H1 (cell line): ENCODE data around the gene SLK. TPM values are rescaled to one million over a fixed set of nuclear protein-coding genes. Genes with fewer than 3 reads are reported as not detected.

Experiments
- CTCF ChIA-PET: fragments of 300-600 bp; sonication (Branson Sonifier 250); formaldehyde crosslinking; loops from one replicate; lab custom pipeline; 2021; ENCODE audit not compliant: partially characterized antibody; lab: Charles Lee
- POLR2A ChIA-PET: fragments of 300-600 bp; sonication (Branson Sonifier 250); formaldehyde crosslinking; loops from one replicate; lab custom pipeline; 2021; ENCODE audit warnings: inconsistent platforms; ENCODE audit not compliant: partially characterized antibody; lab: Charles Lee
- DNase-seq, 2 experiments: peaks; one replicate each; pipeline versions ENCODE4 v3.0.0 to v3.0.0-alpha.2; 2010 to 2022; ENCODE audit warnings: low spot score in 2 of 2, low read depth in 1 of 2, mixed read lengths in 1 of 2
- FAIRE-seq: peaks from 2 replicates; lab custom pipeline; 2011; peaks lifted over from hg19 to GRCh38; lab: Jason Lieb, UNC
- H2AFZ ChIP-seq: 2 replicates; pipeline ENCODE4 v1.8.1; 2012; ENCODE audit warnings: low read length, inconsistent platforms
- H2AK5ac ChIP-seq: 2 replicates; pipeline ENCODE4 v1.6.1; 2013; ENCODE audit warnings: low read depth, low read length
- H2BK120ac ChIP-seq: replicated peaks from 2 replicates; pipeline ENCODE3; 2013; ENCODE audit warnings: low read depth, low read length, inconsistent platforms
- H2BK12ac ChIP-seq: 2 replicates; pipeline ENCODE4 v1.6.1; 2013; ENCODE audit warnings: low read depth, low read length
- H2BK15ac ChIP-seq: 2 replicates; pipeline ENCODE4 v1.6.1; 2013; ENCODE audit warnings: low read length
- H2BK20ac ChIP-seq: 2 replicates; pipeline ENCODE4 v1.6.1; 2013; ENCODE audit warnings: low read length
- H2BK5ac ChIP-seq: 2 replicates; pipeline ENCODE4 v1.6.1; 2013; ENCODE audit warnings: low read depth, low read length
- H3K14ac ChIP-seq: 2 replicates; pipeline ENCODE4 v1.6.1; 2013; ENCODE audit warnings: inconsistent platforms; ENCODE audit not compliant: insufficient read length
- H3K18ac ChIP-seq: 2 replicates; pipeline ENCODE4 v1.6.1; 2013; ENCODE audit warnings: low read length; ENCODE audit errors: extremely low read depth
- H3K23ac ChIP-seq: 2 replicates; pipeline ENCODE4 v1.6.1; 2013; ENCODE audit warnings: inconsistent platforms; ENCODE audit not compliant: insufficient read length
- H3K23me2 ChIP-seq: 2 replicates; pipeline ENCODE4 v1.6.1; 2013; ENCODE audit warnings: low read depth, low read length
- H3K27ac ChIP-seq: 2 replicates; pipeline ENCODE4 v1.6.1; 2011; ENCODE audit warnings: low read depth, low read length, inconsistent platforms
- H3K27me3 ChIP-seq, 4 experiments: replicated peaks in 1 of 4; 1 replicate in 1 of 4; 2 replicates in 3 of 4; pipeline versions ENCODE4 v1.6.1 to v1.8.1; 2011 to 2013; ENCODE audit warnings: low read length in 3 of 4, mild to moderate bottlenecking in 3 of 4, inconsistent platforms in 2 of 4, mixed read lengths in 2 of 4, moderate library complexity in 1 of 4; ENCODE audit not compliant: control insufficient read depth in 3 of 4, insufficient read depth in 3 of 4; ENCODE audit errors: extremely low read depth in 1 of 4
- H3K36me3 ChIP-seq, 4 experiments: 2 replicates each; pipeline versions ENCODE4 v1.6.1 to v1.8.1; 2011 to 2013; ENCODE audit warnings: mild to moderate bottlenecking in 4 of 4, low read length in 3 of 4, moderate library complexity in 2 of 4, control low read depth in 1 of 4, inconsistent platforms in 1 of 4; ENCODE audit not compliant: insufficient read depth in 4 of 4, control insufficient read depth in 2 of 4
- H3K4ac ChIP-seq: replicated peaks from 2 replicates; pipeline ENCODE3; 2013; ENCODE audit warnings: low read length, low read depth, mixed read lengths, inconsistent platforms; ENCODE audit not compliant: insufficient read length
- H3K4me1 ChIP-seq, 4 experiments: replicated peaks in 1 of 4; 1 replicate in 1 of 4; 2 replicates in 3 of 4; pipeline versions ENCODE4 v1.6.1 to v1.8.1; 2011 to 2013; ENCODE audit warnings: low read length in 3 of 4, inconsistent platforms in 2 of 4, mixed read lengths in 1 of 4; ENCODE audit not compliant: insufficient read depth in 4 of 4, control insufficient read depth in 3 of 4
- H3K4me2 ChIP-seq, 2 experiments: 2 replicates each; pipeline versions ENCODE4 v1.6.1 to v1.8.1; 2011 to 2013; ENCODE audit warnings: low read depth in 2 of 2, low read length in 2 of 2, control low read depth in 1 of 2, inconsistent platforms in 1 of 2, mild to moderate bottlenecking in 1 of 2; ENCODE audit not compliant: insufficient read depth in 1 of 2
- H3K4me3 ChIP-seq, 4 experiments: fragments of 200-600, 300-600 bp in 1 of 4; sonication (generic), shearing (Covaris generic), sonication (Bioruptor Twin) in 1 of 4; 2 replicates each; pipeline versions ENCODE4 v1.5.1 to v1.8.1; 2011 to 2016; ENCODE audit warnings: low read length in 4 of 4, low read depth in 3 of 4, control low read depth in 2 of 4, inconsistent platforms in 2 of 4, mild to moderate bottlenecking in 2 of 4, mixed read lengths in 1 of 4, moderate library complexity in 1 of 4; ENCODE audit not compliant: insufficient read depth in 2 of 4; ENCODE audit errors: extremely low read depth in 1 of 4
- H3K56ac ChIP-seq: replicated peaks from 2 replicates; pipeline ENCODE3; 2013; ENCODE audit warnings: low read depth, mild to moderate bottlenecking, mixed read lengths, low read length, inconsistent platforms; ENCODE audit not compliant: insufficient read length
- H3K79me1 ChIP-seq: 2 replicates; pipeline ENCODE4 v1.6.1; 2013; ENCODE audit warnings: low read depth, low read length, control low read depth
- H3K79me2 ChIP-seq, 2 experiments: 2 replicates each; pipeline versions ENCODE4 v1.6.1 to v1.8.1; 2012 to 2013; ENCODE audit warnings: low read length in 2 of 2, mild to moderate bottlenecking in 2 of 2, inconsistent platforms in 1 of 2; ENCODE audit not compliant: insufficient read depth in 2 of 2, control insufficient read depth in 1 of 2
- H3K9ac ChIP-seq, 4 experiments: replicated peaks in 1 of 4; 1 replicate in 1 of 4; 2 replicates in 3 of 4; pipeline versions ENCODE4 v1.6.1 to v1.8.1; 2011 to 2013; ENCODE audit warnings: low read depth in 3 of 4, low read length in 3 of 4, control low read depth in 2 of 4, mild to moderate bottlenecking in 2 of 4, moderate library complexity in 2 of 4, inconsistent platforms in 1 of 4; ENCODE audit errors: extremely low read depth in 1 of 4
- H3K9me3 ChIP-seq, 2 experiments: 2 replicates each; pipeline versions ENCODE4 v1.6.1 to v1.8.1; 2012 to 2013; ENCODE audit warnings: mild to moderate bottlenecking in 2 of 2, moderate library complexity in 2 of 2, control low read depth in 1 of 2, inconsistent platforms in 1 of 2, low read depth in 1 of 2, low read length in 1 of 2, mixed read lengths in 1 of 2; ENCODE audit not compliant: insufficient read depth in 2 of 2
- H4K20me1 ChIP-seq, 2 experiments: replicated peaks in 1 of 2; 2 replicates each; pipeline versions ENCODE3 to v1.8.1; 2011 to 2013; ENCODE audit warnings: inconsistent platforms in 2 of 2, low read length in 2 of 2, mild to moderate bottlenecking in 1 of 2; ENCODE audit not compliant: insufficient read depth in 2 of 2, control insufficient read depth in 1 of 2
- H4K5ac ChIP-seq: 2 replicates; pipeline ENCODE4 v1.6.1; 2013; ENCODE audit warnings: low read length, low read depth, mixed read lengths, inconsistent platforms; ENCODE audit not compliant: insufficient read length
- H4K8ac ChIP-seq: 2 replicates; pipeline ENCODE4 v1.8.0; 2013; ENCODE audit warnings: mild to moderate bottlenecking, moderate library complexity, low read length, inconsistent platforms; ENCODE audit not compliant: insufficient read depth; ENCODE audit errors: extremely low read depth
- H4K91ac ChIP-seq: replicated peaks from 2 replicates; pipeline ENCODE3; 2013; ENCODE audit warnings: low read length, mixed read lengths, inconsistent platforms; ENCODE audit not compliant: insufficient read length
- BCL11A ChIP-seq, 2 experiments: IDR thresholded peaks; one replicate each; pipeline ENCODE4 v1.6.1; 2011; ENCODE audit warnings: low read depth in 2 of 2, low read length in 2 of 2, mild to moderate bottlenecking in 2 of 2
- CTBP2 ChIP-seq: IDR thresholded peaks from 2 replicates; pipeline ENCODE4 v1.7.0; 2011; ENCODE audit warnings: borderline replicate concordance, mild to moderate bottlenecking, moderate library complexity, mixed read lengths, low read length; ENCODE audit not compliant: insufficient read depth, insufficient read length
- JUND ChIP-seq: IDR thresholded peaks from 2 replicates; pipeline ENCODE4 v1.6.1; 2011; ENCODE audit warnings: mild to moderate bottlenecking, improper control_type of control experiment, low read length
- RBBP5 ChIP-seq: IDR thresholded peaks from 2 replicates; pipeline ENCODE4 v1.7.1; 2012; ENCODE audit warnings: low read depth, mild to moderate bottlenecking, inconsistent platforms, low read length, moderate library complexity, borderline replicate concordance
- SP4 ChIP-seq: IDR thresholded peaks from 2 replicates; pipeline ENCODE4 v1.6.1; 2012; ENCODE audit warnings: low read length, inconsistent platforms
- WGBS, 2 experiments: shearing (Covaris generic) in 1 of 2; methylation state at CpG; one replicate each; pipeline versions ENCODE4 v1.1.6 to v1.1.7; 2013 to 2015; ENCODE audit warnings: low lambda C conversion rate in 2 of 2, mixed read lengths in 2 of 2, inconsistent platforms in 1 of 2, low coverage in 1 of 2, missing lambda C conversion rate in 1 of 2; ENCODE audit not compliant: insufficient replicate concordance in 2 of 2, insufficient coverage in 1 of 2, insufficient read length in 1 of 2; ENCODE audit errors: extremely low coverage in 1 of 2, missing lambda C conversion rate in 1 of 2; 5-methylcytosine and 5-hydroxymethylcytosine counted together
- polyA plus RNA-seq, 7 experiments: library from polyadenylated mRNA; depleted of rRNA in 3 of 7; stranded (reverse) in 5 of 7; unstranded in 2 of 7; fragments of >200 nt in 5 of 7; fragments of 200-250 nt in 2 of 7; gene quantifications; 1 replicate in 5 of 7; 2 replicates in 1 of 7; 4 replicates in 1 of 7; pipeline versions ENCODE4 v1.2.1 to v1.2.3, GENCODE V29; 2011 to 2013; ENCODE audit warnings: missing spikeins in 2 of 7, mixed read lengths in 2 of 7
- total RNA-seq: library from RNA; stranded (reverse); fragmentation: NEBNext Ultra II Directional; extraction: Animal tissue kit (Norgen Biotek cat#: 25700); gene quantifications from 2 replicates; pipeline ENCODE4 v1.2.1, GENCODE V29; 2021
- TF ChIP-seq, protein P1 (sequence below): IDR thresholded peaks from 2 replicates; pipeline ENCODE4 v1.6.1; 2012; ENCODE audit warnings: inconsistent platforms

SLK gene
- total and polyA plus RNA-seq, 2 of the 8 experiments (the other 6 are each of a cell fraction or from before 2014, with no cell fraction given) = 2.7 to 18.3 TPM

DNA sequence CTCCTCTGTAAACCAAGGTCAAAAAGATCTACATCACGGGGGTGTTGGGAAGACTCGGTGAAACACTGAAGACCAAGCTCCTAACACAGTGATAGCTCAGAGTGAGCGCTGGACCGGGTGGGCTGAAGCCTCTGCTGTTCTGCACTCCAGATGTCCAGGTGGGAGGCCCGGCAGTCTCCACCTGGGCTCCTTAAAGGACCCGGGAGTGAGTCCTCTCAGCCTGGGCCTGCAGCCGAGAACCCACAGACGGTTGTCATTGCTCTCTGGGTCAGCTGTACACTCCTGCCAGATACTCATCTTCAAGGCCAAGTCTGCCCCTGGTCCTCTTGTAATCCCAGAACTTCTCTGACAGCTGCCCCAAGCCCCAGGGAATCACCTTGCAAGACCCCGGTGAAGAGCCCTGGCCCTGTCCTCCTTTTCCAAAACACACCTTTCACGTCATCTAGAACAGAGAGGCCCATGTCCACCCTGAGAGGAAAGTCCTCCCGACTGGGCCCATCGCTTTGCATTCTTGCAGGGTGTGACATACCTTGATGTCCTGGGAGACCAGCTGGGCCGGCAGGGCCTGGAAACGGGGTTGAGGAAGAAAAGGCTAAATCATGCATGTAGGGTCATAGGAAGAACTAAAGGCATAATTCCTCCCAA is 75.1 kb downstream of the SLK start:
- no peak overlapping the region for H3K56ac ChIP-seq
- no peaks in the 10 kb centered on the region for H3K79me2 ChIP-seq
- no peaks in the 10 kb centered on the region for H4K20me1 ChIP-seq
- no peak overlapping the region for H3K14ac ChIP-seq
- H3K9ac ChIP-seq = no peak overlapping the region
- H3K4ac ChIP-seq = no peak overlapping the region
- 88% methylated on average over 14 of the region's 14 CpGs; no CpG with 5 or more reads in 1 of the 2 experiments for WGBS, 2 experiments
- no peak overlapping the region for H2BK12ac ChIP-seq
- no peak overlapping the region for H4K5ac ChIP-seq
- no peak overlapping the region for H3K18ac ChIP-seq
- H2BK20ac ChIP-seq = no peak overlapping the region
- CTCF ChIA-PET = interaction anchor here (0.6 to 2.4 kb wide), 9 partner anchors 14 to 264 kb away, joined by 3 to 8 read pairs (median 3); no protein-coding TSS in a partner anchor
- H2AK5ac ChIP-seq = no peak overlapping the region
- FAIRE-seq = no peak
- H2BK120ac ChIP-seq = no peak overlapping the region
- no peak overlapping the region for H4K8ac ChIP-seq
- H2BK5ac ChIP-seq = no peak overlapping the region
- no peaks in the 10 kb centered on the region for H3K36me3 ChIP-seq
- H3K23me2 ChIP-seq = peaks cover 5% of the 10 kb centered on the region; the same call in 1 of the 2 replicates
- no peak overlapping the region for H3K4me3 ChIP-seq
- H2BK15ac ChIP-seq = no peak overlapping the region
- POLR2A ChIA-PET = interaction anchor here (0.5 to 1.0 kb wide), 2 partner anchors 8 to 228 kb away, joined by 3 to 4 read pairs; no protein-coding TSS in a partner anchor
- H3K4me1 ChIP-seq = peaks cover 0 to 4% (median 2%) of the 10 kb centered on the region in 4 experiments; a peak in 3 of 7 replicates
- no peak overlapping the region for H2AFZ ChIP-seq
- H3K23ac ChIP-seq = no peak overlapping the region
- no peaks in the 10 kb centered on the region for H3K27me3 ChIP-seq
- no peaks in the 10 kb centered on the region for H3K79me1 ChIP-seq
- H4K91ac ChIP-seq = no peak overlapping the region
- DNase-seq = no peak
- no peak overlapping the region for H3K4me2 ChIP-seq
- no peak overlapping the region for H3K27ac ChIP-seq
- H3K9me3 ChIP-seq = no peaks in the 10 kb centered on the region
- no peak for TF ChIP-seq CTBP2
- TF ChIP-seq RBBP5 = no peak
- TF ChIP-seq, protein P1, sequence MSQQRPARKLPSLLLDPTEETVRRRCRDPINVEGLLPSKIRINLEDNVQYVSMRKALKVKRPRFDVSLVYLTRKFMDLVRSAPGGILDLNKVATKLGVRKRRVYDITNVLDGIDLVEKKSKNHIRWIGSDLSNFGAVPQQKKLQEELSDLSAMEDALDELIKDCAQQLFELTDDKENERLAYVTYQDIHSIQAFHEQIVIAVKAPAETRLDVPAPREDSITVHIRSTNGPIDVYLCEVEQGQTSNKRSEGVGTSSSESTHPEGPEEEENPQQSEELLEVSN = no peak
- TF ChIP-seq BCL11A (IDR thresholded peaks at IDR 0.05; ENCODE audit: low read depth in 2 of 2, low read length in 2 of 2) = no peak
- TF ChIP-seq JUND = no peak
- TF ChIP-seq SP4 = no peak
